ENCODE measurements around the gene ARL2.
A peak's percentile ranks its signal among the peaks of the same experiment; 100 is the strongest.

ARL2 gene

DNA sequence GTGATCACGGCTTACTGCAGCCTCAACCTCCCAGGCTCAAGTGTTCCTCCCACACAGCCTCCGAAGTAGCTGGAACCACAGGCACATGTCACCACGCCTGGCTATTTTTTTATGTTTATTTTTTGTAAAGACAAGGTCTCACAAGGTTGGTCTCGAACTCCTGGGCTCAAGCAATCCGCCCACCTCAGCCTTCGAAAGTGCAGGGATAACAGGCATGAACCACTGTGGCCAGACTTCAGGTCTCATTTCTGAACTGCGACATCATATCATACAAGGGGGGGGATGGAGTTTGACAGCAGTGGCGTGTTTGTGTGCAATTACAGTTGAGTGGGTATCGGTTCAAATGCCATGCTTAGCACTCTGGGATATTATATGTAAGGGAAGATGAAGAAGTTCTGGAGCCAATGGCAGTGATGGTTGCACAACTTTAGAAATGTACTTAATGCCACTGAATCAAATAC is 37.5 kb downstream of the ARL2 start:
- no peak for DNase-seq

DNA sequence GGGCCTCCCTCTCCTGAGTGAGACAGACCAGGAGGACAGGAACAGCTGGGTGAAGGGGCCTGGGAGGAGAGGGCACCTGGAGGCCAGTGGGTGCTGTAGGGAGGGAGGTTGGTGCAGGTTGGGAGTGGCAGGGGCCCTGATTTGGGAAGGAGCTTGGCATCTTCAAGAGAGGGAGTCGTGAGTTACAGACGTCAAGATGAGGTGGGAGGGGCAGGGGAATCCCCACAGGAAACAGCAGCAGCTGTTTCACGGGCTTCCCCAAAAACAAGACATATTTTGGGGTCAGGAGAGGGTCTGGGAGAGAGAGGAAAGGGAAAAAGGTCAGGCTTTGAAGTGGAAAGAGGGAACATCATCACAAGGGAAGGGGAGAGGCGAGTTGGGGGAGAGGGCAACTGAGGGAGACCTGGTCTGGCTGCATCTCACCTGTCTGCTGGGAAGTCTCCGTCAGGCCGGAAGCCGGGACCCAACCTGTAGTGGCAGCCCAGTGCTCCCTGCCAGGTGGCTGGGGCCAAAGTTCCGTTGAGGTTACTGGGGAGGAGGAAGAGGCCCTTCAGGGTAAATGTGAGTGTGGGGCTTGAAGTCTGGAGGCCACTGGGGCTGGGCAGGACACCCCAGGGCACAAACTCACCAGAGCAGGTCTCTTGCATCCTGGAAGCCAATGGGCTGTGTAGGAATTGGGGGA is 40.0 kb downstream of the ARL2 start:
- peak; percentile 43 for DNase-seq

DNA sequence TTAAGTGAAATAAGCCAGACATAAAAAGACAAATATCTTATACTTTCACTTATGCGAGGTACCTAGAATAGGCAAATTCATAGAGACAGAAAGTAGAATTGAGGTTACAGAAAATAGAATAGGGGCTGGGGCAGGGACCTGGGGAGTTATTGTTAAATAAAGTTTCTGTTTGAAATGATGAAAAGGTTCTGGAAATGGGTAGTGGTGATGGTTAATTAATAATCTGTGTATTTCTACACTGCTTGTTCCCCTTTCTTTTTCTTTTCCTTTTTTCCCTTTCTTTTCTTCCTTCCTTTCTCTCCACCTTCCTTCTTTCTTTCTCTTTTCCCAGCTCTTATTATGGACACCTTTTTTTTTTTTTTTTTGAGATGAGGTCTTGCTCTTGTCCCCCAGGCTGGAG is 41.6 kb downstream of the ARL2 start:
- no peak for DNase-seq

DNA sequence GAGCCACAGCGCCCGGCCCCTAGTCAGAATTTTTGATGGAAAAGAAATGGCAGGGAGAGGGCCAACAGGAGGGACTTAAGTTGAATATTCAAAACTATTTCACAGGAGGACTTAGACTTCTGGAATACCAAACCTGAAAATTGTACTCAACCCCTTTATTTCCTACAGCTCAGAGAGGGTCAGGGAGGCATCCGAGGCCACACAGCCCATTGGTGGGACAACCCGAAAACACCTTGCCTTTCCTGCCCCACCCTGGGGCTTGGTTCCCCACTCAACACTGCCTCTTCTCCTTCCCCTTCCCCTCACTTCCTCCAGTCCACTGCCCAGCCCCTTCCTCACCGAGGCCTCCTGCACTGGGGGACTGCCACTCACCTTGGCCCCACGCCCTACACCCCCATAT is 43.0 kb downstream of the ARL2 start:
- no peak for DNase-seq

DNA sequence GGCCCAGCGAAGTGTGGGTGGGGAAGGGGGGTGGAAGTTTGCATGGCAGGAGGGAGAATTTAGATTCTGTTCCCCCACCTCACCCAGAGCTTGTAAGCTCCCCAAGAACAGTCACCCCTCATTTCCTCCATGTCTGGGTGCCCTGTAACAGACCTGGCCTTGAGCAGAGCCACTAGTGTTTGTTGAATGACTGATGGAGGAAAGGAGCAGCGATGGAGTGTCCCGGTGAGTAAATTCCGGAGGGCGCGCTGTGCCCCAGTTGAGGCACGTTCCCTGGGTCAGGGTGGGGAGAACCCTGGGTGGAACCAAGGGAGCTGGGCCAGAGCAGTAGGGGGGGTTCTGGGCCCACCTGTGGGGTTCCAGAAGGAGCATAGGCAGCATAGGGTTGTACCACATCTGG is 43.6 kb downstream of the ARL2 start:
- DNase-seq, result no peak

DNA sequence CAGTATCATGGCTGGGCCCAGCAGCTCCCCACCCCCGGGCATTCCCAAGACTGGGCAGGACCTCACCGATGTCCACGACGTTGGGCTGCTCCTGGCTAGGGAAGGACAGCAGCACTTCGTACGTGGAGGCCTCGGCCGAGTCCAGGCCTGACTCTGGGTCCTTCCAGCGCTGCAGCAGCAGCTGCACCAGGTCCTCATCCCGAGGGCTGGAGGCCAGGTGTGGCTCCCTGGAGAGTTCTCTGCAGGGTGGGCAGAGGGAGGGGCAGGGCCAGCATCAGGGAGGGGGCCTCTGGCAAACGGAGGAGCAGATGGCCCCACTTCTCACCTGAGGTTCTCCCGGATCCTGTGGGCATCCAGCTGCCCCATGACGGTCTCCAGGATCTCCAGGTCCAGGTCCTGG is 44.1 kb downstream of the ARL2 start:
- no peak for DNase-seq

DNA sequence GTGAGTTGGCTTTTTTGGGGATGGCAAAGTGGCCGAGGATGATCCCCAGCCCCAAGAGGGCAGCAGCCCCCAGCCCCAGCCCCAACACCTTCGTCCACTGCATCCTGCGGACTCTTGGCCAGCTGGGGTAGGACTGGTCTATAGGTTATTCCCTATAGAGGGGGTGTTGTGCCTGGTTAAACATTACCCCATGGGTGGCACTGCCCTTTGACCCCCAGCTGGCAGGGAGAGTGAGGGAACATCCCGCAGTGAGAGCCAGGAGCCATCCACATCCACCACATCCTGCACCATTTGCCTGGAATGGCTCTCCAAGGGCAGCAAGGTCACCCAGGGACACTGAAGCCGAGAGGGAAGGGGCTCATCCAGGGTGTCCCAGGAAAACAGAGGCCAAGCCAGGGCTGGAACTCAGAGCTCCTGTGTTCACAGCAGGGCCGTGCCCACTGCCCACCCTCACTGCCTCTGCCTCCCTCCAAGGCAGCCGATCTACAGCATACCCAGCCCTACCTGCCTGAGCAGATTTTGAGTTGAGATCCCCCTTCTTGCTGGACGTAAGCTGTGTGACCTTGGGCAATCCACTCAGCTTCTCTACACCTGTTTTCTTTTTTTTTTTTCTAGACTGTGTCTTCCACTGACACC is 44.6 kb downstream of the ARL2 start, which contains the start of gene NAALADL1:
TSS of gene NAALADL1 (minus strand) at position 135 of the 636 bp plus-strand sequence. CDS start at position 103, 32 bp downstream.
- no peak for DNase-seq

DNA sequence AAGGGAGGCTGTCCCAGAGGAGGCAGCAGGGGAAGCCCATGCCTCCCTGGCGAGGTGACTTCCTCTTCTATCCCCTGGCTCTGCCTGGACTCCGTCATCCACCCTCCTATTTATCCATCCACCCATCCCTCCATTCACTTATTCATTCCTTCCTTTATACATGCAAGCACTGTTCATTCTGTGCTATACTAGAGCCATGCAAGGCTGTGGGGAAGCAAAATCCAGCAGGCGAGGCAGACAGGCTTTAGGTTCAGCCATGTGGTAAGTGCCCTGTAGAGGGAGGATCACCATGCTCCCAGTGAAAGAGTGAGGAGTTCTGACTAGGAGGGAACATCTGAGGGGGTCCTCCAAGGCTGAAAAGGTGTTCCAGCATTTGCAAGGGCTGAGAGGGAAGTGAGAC is 45.6 kb downstream of the ARL2 start:
- no peak for DNase-seq

DNA sequence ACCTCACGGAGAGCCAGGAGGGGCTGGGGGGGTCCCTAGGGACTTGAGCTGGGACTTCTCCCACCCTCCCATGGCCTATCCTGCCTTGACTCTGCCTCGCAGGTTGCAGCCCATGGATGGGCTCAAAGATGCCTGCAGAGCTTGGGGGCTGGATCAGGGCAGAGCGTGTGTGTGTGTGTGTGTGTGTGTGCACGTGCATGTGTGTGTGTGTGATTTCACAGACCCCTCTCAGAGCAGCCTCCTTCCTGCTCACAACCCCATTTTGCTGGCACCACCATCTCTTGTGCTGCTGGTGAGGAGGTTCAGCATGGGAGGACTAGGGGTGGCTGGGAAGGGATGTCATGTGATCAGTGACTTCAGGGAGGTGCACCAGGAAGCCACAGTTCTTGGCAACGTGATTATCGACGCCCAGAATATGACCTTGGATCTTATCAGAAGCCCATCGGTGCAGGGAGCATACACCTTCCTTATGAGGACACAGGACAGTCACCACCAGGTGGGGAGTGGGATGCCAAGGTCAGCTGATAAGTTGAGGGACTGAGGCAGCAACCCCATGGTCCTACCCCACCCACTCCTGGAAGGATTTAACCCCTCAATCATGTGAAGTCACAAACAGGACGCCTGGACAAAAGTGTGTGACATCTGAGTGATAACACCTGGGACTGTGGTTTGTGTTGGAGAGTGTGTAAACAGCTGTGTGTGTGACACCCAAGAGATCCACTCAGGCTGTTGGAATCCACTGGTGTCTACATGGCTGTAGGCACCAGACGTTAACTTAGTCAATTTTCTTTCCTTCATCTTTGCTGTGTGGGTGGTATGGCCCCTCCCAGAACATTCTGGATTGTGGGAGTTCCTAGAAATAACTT is 46.2 kb downstream of the ARL2 start:
- no peak for DNase-seq

DNA sequence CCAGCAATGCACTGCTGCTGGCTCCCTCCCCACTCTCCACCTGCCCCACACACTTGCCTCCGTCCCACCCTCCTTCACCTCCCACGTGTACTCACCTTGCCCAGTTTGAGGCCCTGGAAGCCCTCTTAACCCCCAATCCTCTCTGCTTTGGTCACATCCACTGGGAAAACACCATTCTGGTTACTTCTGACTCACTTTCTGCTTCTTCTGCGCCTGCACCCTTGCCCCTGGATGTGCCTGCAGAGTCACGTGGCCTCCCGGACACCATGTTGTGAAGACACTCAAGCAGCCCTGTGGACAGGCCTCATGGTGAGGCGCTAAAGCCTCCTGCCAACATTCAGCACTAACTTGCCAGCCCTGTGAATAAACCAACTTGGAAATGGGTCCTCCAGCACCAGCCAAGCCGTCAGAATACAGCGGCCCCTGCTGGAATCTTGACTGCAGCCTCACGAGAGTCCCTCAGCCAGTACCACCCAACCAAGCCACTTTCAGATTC is 47.0 kb downstream of the ARL2 start:
- DNase-seq, result no peak

DNA sequence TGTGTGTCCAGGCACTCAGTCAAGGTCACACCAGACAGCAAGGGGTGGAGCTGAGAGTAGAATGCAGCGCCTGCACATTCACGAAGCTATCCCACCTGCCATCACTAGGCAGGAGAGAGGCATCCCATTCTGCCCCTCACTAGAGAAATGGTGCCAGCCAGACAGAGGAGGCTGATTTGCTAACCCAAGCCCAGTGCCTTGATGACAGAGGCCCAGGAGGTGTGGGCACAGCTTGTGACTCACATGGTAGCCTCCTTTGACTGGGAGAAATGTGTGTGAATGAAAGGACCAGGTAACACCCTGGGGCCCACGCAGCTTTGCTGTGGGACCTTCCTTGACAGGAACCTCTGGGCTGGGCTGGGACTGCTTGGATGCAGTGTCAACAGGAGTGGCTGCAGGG is 49.6 kb downstream of the ARL2 start:
- DNase-seq, result no peak

DNA sequence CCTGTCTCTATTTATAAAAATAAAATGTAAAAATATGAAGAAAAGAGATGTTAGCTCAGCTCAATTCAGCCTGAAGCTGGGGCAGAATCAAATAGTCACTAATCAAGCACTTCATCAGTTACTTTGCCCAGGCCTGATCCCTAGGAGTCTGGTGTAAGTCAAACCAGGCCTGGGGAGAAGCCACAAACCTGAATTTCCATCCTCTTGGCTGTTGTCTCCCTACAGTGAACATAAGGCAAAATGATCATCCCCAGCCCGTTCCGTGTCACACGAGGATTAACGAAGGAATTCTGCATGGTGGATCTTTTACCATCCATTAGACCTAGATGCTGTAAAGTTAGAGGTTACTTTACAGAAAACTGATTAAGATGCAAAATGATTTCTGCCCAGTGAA is 50.9 kb downstream of the ARL2 start:
- DNase-seq, result no peak

DNA sequence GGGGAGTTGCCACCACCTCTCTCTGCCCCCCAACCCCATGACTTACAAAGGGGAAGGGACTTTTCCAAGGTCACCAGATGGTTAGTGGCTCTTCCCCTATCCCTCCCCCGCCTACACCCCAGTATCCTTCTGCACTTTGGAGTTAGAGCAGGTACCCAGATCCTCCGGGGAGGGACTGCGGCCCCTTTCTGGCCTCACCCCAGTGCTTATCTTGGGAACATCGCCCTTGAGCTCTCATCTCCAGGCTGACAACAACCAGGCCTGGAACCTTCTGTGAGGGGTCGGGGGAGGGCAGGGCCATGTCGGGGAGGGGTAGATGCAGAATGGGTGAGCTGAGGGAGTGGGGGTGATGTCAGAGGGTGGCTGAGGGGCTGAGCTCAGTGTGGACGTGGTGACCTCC is 51.9 kb downstream of the ARL2 start:
- DNase-seq, result no peak

DNA sequence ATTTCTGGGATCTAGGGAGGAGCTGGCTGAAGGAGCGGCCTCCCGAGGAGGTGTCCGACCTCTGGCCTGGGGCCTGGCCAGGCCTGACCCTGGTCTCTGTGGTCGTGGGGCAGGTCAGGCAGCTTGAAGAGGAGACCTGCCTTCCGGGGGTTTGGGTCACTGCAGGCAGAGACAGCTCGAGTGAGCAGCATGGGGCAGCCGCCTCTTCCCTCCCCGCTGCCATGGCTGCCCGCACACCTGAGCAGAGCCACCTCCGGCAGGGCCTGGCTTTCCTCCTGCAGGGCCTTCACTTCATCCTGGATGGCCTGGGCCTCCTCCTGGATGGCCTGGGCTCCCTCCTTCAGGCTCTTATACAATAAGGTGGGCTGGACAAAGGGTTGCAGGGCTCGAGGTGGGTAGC is 52.4 kb downstream of the ARL2 start:
- DNase-seq, result no peak

DNA sequence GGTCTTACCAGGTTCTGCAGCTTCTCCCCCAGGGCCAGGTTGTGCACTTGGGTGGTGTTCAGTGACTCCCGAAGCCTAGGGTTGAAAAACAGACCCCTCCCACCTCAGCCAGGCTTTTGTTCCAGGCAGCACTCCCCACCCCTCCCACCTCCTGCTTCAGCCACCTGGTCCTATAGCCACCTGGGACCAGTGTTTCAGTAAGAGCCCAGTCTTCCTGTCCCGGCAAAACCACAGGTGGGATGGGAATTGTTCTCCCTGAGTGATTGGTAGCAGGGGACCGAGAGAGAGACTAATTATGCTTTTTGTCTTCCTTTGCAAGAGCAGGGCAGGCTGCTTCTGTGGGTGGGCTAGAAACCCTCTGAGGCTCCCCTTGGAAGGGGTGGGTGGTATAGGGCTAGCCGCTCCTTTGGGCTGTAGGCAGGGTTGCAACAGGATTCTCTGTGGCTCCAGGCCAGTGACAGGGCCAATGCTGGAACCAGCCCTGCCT is 52.9 kb downstream of the ARL2 start:
- DNase-seq, result no peak

DNA sequence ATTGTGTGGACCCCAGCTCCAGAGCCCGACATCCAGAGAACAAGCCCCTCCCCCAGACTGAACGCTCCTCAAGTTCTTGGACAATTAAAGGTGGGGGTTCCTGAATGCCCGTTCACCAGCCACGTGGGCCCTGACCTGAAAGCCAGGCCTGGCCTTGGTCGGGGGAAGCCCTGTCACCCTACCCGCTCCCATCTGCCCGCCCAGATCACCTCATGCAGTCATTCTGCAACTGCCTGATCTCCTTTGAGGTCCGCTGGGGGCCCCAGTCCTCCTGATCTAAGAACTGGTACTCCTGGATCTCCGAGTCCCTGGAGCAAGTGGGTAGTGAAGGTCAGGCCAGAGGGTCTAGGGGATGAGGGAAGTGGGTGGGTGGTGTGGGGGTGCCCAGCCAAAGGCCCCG is 53.5 kb downstream of the ARL2 start:
- DNase-seq, result no peak

DNA sequence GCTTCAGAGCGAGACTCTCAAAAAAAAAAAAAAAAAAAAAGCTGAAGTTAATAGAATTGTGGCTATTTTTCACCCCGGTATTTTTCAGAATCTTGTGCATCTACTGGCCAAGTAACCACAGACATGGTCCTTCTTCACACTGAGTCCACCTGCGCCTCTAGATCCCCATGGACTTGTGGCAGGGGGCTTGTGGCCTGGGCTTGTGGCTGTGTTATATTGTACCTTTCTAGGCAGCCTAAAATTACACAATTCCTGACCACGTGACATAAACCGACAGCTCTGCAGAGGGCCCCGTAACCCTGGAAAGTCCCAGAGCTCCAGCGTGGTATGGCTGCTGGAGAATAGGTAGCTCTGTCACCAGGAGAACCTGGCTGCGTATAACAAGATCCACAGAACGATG is 55.3 kb downstream of the ARL2 start:
- DNase-seq, result no peak

Measured in CD4-positive, alpha-beta T cell treated with Interleukin-21 for 1 hour (primary cell).